Activated T-helper 2 cell treated with anti-CD3 and anti-CD28 coated beads, Interferon-gamma antibody, Interleukin-2, Interleukin-4, amounts not matched to agents 10 μg/mL and 5 μg/mL and 100 μg/mL, durations not matched to agents 14 hours and 24 hours and 36 hours (primary cell): Measurements from ENCODE around the gene ARG2. TPM values are rescaled to one million over a fixed set of nuclear protein-coding genes. Genes with fewer than 3 reads are reported as not detected.
"Not testable (repeated sequence)": the region's sequence is repeated elsewhere in the genome, so short reads cannot be mapped to it uniquely, and the experiment has no call there.

ENCODE experiments used
- DNase-seq: peaks from one replicate; pipeline ENCODE4 v3.0.0; 2021; ENCODE audit warnings: low spot score
- H3K27ac Mint-ChIP-seq: one replicate; pipeline ENCODE4 v1.8.0; 2021; ENCODE audit warnings: mixed read lengths
- H3K27me3 Mint-ChIP-seq: one replicate; pipeline ENCODE4 v1.8.0; 2021; ENCODE audit warnings: low read depth, mixed read lengths
- H3K36me3 Mint-ChIP-seq: one replicate; pipeline ENCODE4 v1.8.0; 2021; ENCODE audit warnings: low read depth, mixed read lengths
- H3K4me1 Mint-ChIP-seq: one replicate; pipeline ENCODE4 v1.8.0; 2021; ENCODE audit warnings: low read depth, mixed read lengths
- H3K4me3 Mint-ChIP-seq: one replicate; pipeline ENCODE4 v1.8.0; 2021; ENCODE audit warnings: low read depth, mild to moderate bottlenecking, moderate library complexity, mixed read lengths
- H3K9me3 Mint-ChIP-seq: one replicate; pipeline ENCODE4 v1.8.0; 2021; ENCODE audit warnings: mixed read lengths
- intact Hi-C: fragments of 100-400 bp; cut with micrococcal nuclease; formaldehyde crosslinking; loops from one replicate; pipeline ENCODE4 v1.15.1; 2023
- total RNA-seq: library from RNA; stranded (reverse); gene quantifications from 2 replicates; pipeline ENCODE4 v1.2.3, GENCODE V29; 2022

Gene ARG2
- total RNA-seq, 1 donor from 2014 or later = 19.2 TPM

DNA sequence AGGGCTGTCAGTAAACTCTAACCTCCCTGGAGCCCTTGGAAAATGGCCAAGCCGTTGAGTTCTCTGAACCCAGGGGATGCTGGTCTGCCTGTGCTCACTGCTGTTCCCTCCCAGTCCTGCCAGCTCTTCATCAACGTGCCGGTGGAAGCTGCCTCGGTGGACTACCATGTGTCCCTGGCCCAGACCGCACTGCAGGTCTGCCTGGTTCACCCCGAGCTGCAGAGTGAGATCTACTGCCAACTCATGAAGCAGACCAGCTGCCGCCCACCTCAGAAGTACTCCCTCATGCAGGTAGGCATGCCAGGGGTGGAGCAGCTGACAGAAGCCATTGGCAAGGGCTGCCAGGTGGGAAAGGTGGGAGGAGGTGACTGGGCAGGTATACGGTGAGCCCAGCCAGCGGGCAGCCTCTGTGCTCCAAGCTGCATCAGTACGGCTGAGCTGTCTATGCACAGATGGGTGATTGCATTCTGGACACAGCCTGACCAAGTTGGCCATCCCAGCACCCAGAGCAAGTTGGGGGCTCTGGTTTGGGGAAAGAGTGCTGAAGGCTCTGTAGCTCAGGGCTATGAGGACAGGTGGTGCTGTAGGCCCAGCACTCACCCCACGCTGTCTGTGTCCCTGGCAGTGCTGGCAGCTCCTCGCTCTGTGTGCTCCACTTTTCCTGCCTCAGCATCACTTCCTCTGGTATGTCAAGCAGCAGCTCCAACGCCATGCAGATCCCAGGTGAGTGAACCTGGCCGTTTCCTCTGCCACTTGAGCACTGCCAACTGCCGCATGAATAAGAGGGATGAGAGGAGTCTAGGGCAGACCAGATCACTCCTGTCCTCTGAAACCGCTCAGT lies 41.6 kb upstream of the ARG2 start:
- no peak overlapping the region for H3K4me3 Mint-ChIP-seq
- DNase-seq = no peak
- H3K27ac Mint-ChIP-seq = no peak overlapping the region
- peaks cover 3% of the 10 kb centered on the region for H3K4me1 Mint-ChIP-seq
- H3K36me3 Mint-ChIP-seq = no peaks in the 10 kb centered on the region
- intact Hi-C loops = no loop called here
- no peaks in the 10 kb centered on the region for H3K9me3 Mint-ChIP-seq
- H3K27me3 Mint-ChIP-seq = no peaks in the 10 kb centered on the region

DNA sequence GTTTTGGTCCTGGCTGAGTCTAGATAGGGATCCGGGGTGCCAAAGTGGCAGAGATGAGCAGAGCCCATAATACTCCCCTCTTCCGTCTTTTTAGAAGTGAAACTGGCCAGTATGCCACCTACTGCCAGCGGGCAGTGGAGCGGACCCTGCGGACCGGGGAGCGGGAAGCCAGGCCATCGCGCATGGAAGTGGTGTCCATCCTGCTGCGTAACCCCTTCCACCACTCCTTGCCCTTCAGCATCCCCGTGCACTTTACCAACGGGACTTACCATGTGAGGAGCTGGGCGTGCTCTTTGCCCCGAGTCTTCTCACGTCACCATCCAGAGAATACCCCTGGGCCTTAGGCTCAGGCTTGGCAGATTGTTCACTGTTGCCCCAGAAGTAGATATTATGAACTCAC lies 40.7 kb upstream of the ARG2 start:
- H3K27me3 Mint-ChIP-seq = no peaks in the 10 kb centered on the region
- DNase-seq = no peak
- H3K27ac Mint-ChIP-seq = no peak overlapping the region
- no peak overlapping the region for H3K4me3 Mint-ChIP-seq
- H3K4me1 Mint-ChIP-seq = peaks cover 3% of the 10 kb centered on the region
- H3K36me3 Mint-ChIP-seq = no peaks in the 10 kb centered on the region
- H3K9me3 Mint-ChIP-seq = no peaks in the 10 kb centered on the region
- intact Hi-C loops = no loop called here

DNA sequence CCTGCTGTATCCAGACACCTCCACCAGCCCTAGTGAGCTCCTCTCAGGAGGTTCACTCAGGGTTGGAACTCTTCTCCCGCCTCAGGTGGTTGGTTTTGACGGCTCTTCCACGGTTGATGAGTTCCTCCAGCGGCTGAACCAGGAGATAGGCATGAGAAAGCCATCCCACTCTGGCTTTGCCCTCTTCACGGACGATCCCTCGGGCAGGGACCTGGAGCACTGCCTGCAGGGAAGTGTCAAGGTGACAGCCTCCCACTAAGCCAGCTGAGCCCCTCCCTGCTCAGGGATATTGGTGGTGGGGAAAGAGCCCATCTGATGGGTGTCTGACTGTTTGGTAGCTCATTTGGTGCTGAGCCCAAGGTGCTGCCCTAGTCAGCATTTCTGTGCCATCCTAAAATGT lies 40.1 kb upstream of the ARG2 start:
- Mint-ChIP-seq H3K4me1 (peaks cover 3% of the 10 kb centered on the region), H3K36me3 (no peaks in the 10 kb centered on the region), H3K9me3 (no peaks in the 10 kb centered on the region), H3K27ac (no peak overlapping the region), H3K27me3 (no peaks in the 10 kb centered on the region), H3K4me3 (no peak overlapping the region)
- DNase-seq = no peak
- intact Hi-C loops = no loop called here

DNA sequence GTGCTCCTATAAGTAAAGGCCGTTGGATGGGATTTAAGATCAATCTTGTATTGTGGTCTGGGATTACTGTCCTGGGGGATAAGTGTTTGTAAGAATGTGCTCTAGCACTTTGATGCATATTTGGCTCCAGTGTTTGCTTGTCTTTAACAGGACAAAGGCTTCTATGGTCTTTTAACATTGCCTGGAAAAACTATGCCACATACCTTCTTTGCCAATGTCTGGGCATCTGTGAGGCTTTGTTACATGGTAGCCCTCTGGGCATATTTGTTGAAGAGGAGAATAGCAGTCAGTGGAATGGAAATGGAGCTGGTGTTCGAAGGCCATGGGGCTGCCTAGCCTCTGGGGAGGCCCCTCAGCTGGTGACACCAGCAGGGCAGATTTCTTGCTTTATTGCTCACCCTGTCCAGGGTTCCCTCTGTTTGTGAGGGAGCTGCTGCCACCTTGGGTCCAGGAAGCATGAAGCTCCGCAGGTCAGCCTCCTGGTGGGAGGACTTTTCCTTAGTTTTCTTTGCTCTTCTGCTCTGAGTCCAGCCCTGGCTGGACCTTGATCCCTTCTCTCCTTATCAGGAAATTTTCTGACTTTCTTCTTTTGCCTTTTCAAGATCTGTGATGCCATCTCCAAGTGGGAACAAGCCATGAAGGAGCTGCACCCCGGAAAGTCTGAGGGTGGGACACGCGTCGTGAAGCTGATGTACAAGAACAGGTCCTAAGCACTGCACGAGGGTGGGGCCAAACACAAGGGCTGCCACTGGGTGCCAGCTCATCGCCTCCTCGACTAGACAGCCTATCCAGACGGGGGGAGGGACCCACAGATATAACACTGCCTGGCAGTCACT lies 39.2 kb upstream of the ARG2 start:
- no peaks in the 10 kb centered on the region for H3K36me3 Mint-ChIP-seq
- intact Hi-C loops = no loop called here
- no peak overlapping the region for H3K4me3 Mint-ChIP-seq
- no peaks in the 10 kb centered on the region for H3K27me3 Mint-ChIP-seq
- H3K4me1 Mint-ChIP-seq = peaks cover 3% of the 10 kb centered on the region
- H3K9me3 Mint-ChIP-seq = no peaks in the 10 kb centered on the region
- no peak overlapping the region for H3K27ac Mint-ChIP-seq
- no peak for DNase-seq

DNA sequence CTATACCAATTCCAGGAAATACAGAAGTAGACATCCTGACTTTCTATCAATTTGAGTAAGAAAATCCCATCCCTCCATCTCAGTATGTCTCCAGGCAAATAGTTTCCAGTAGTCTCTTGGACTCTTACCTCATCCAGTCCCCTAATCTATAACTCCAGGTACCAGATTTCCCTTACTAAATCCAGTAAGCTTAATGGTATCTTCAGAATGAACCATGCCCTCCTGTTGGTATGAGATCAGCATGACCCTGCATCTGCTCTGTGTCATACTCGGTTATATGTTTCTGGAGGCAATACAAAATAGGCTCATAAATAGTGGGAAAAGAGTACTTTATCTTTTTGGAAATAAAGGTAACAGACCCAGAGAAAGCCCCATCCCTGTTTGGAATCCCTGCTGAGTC lies 38.1 kb upstream of the ARG2 start:
- Mint-ChIP-seq H3K4me3 (no peak overlapping the region), H3K4me1 (peaks cover 3% of the 10 kb centered on the region), H3K36me3 (no peaks in the 10 kb centered on the region), H3K9me3 (no peaks in the 10 kb centered on the region), H3K27me3 (no peaks in the 10 kb centered on the region), H3K27ac (no peak overlapping the region)
- DNase-seq = no peak
- intact Hi-C loops = no loop called here

DNA sequence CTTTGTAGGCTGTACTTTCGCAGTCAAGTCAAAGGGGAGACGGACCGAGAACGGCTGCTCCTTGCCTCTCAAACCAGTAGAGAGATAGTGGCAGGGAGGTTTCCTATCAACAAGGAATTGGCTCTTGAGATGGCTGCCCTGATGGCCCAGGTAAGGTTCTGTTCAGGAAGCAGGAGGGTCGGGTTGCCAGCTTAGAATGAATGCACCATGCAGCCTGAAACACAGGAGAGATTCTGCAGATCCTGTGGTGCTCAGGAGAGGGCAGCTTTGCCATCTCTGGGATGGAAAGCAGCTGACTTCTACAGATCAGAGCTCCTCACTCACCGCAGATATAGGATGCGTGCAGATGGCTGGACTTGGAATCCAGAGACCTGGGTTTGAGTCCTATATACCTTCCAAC lies 37.7 kb upstream of the ARG2 start:
- Mint-ChIP-seq H3K9me3 (no peaks in the 10 kb centered on the region), H3K4me3 (no peak overlapping the region), H3K27me3 (no peaks in the 10 kb centered on the region), H3K4me1 (peaks cover 3% of the 10 kb centered on the region), H3K27ac (no peak overlapping the region), H3K36me3 (no peaks in the 10 kb centered on the region)
- DNase-seq = no peak
- intact Hi-C loops = no loop called here

DNA sequence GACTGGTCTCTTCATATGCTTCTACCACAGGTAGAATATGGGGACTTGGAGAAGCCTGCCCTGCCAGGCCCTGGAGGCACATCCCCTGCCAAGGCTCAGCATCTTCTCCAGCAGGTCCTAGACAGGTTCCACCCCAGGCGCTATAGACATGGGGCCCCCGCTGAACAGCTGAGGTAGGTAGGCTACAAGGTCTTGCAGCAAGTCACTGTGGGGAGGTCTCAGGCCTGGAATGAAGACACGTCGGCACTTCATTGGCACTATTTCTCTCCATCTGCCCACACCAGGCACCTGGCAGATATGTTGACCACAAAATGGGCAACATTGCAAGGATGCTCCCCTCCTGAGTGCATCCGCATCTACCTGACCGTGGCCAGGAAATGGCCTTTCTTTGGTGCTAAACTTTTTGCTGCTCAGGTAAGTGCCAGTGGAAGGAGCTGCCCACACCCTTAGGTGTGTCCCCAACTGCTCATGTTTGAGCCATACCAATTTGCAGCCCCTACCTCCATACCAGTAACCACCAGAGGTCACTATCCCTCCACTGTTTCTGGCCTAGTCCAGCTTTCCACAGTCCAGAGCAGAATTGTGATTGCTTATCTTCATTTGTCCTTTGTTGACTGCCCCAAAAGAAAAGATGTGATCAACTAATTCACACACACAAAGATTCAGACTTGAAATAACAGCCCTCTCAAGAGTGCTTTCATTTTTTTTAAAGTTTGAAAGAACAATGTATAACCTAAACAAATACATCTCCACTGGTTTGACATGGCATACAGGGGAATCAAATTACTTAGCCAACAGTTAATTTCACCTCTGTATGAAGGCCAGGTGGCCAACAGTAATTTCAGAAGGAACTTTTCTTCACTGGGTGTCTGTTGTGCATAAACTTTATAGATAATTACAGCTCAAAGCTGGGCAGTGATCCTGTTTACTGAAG lies 35.7 kb upstream of the ARG2 start:
- H3K4me1 Mint-ChIP-seq = peaks cover 3% of the 10 kb centered on the region
- DNase-seq = no peak
- H3K4me3 Mint-ChIP-seq = no peak overlapping the region
- H3K27ac Mint-ChIP-seq = no peak overlapping the region
- H3K36me3 Mint-ChIP-seq = peaks cover 10% of the 10 kb centered on the region
- H3K9me3 Mint-ChIP-seq = no peaks in the 10 kb centered on the region
- H3K27me3 Mint-ChIP-seq = no peaks in the 10 kb centered on the region
- intact Hi-C loops = loop anchor here (1.0 kb wide), 1 partner anchor 120 kb away; no protein-coding TSS in a partner anchor

DNA sequence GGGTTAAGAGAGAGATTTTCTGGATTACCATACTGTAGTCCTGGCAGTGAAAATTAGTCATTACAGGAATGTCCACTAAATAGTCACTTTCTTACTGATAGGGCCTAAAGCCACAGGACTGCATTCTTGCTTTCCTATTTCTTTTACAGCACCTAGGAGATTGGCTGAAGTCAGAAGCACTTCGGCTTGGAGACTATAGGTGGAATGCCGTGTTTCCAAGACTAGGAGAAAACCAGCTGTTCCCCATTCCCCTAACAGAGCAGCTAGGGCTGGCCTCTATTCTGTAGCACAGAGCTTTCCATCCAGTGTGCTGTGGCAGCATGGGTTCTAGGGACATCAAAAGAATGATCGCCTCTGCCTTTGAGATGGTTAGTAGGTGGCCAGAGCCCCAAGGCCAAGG lies 34.7 kb upstream of the ARG2 start:
- DNase-seq = no peak
- Mint-ChIP-seq H3K27ac (no peak overlapping the region), H3K27me3 (no peaks in the 10 kb centered on the region), H3K4me3 (no peak overlapping the region), H3K4me1 (peaks cover 3% of the 10 kb centered on the region), H3K36me3 (peaks cover 12% of the 10 kb centered on the region), H3K9me3 (no peaks in the 10 kb centered on the region)
- intact Hi-C loops = loop anchor here (1.0 kb wide), 1 partner anchor 119 kb away; no protein-coding TSS in a partner anchor

DNA sequence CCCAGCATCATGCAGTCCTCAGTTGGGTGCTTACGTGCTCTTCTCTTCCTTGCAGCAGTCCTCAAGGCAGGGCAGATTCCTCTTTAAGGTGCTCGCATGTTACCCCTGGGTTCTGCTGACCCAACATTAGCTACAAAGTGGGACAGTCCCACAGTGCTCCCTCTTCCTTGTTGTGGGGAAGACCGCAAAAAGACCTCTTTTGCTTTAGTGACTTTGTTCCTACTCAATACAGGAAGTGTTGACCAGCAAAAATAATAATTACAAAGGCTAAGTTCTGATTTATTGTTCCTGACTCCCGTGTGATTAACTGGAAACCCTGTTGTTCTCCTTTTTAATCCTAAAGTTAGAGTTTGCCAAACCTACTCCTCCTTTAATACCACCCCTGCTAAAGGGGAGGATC lies 33.4 kb upstream of the ARG2 start:
- DNase-seq = no peak
- H3K36me3 Mint-ChIP-seq = peaks cover 17% of the 10 kb centered on the region
- intact Hi-C loops = no loop called here
- no peak overlapping the region for H3K4me3 Mint-ChIP-seq
- H3K27me3 Mint-ChIP-seq = no peaks in the 10 kb centered on the region
- H3K27ac Mint-ChIP-seq = no peak overlapping the region
- H3K9me3 Mint-ChIP-seq = no peaks in the 10 kb centered on the region
- peaks cover 3% of the 10 kb centered on the region for H3K4me1 Mint-ChIP-seq

DNA sequence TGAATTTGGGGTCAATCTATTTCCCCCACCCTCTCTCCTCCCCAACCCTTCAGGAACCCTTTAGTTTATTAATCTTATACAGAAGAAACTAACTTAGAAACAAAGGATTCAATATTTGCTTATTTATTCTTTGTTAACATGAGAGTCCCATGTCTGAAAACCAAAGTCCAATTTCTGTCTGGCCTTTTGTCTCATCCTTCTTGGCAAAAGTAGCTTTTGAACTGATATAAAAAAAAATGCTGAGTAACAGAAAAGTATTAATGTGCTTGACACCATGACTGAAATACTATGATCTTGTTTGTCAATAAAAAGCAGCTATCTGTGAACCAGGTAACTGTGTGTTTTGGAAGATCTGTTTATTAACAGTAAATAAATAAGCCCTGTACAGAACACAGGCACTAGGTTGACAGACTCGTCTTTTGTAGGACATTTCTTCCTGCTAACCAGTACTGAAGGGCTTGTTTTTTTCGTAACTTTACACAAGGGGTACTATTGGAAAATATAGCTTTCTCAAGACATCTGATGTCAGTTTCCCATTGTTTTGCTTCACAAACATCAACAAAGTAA lies 30.4 kb upstream of the ARG2 start:
- H3K9me3 Mint-ChIP-seq = no peaks in the 10 kb centered on the region
- no peak overlapping the region for H3K4me3 Mint-ChIP-seq
- intact Hi-C loops = no loop called here
- H3K27ac Mint-ChIP-seq = no peak overlapping the region
- no peaks in the 10 kb centered on the region for H3K4me1 Mint-ChIP-seq
- H3K36me3 Mint-ChIP-seq = peaks cover 27% of the 10 kb centered on the region
- H3K27me3 Mint-ChIP-seq = no peaks in the 10 kb centered on the region
- no peak for DNase-seq

DNA sequence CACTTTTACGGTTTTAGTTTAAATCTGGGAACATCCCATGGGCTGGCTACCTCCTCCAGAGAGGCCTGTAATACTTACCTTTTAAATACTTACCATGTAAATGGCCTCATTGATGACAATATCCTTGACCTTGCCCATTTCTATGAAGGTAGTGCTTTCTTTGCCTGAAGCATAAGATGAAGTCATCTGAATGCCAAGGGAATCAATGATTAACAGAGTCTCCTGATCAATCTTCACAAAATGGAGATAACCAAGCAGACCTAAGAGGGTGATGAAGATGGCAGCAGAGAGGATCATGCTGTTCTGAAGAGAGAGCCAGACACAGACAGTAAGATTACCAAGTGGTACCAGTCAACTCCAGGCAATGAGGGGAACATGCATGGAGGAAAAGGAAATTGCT lies 26.1 kb upstream of the ARG2 start:
- peaks cover 32% of the 10 kb centered on the region for H3K36me3 Mint-ChIP-seq
- DNase-seq, H3K4me1 Mint-ChIP-seq, H3K4me3 Mint-ChIP-seq, H3K27me3 Mint-ChIP-seq, intact Hi-C loops, H3K9me3 Mint-ChIP-seq, H3K27ac Mint-ChIP-seq: not testable (repeated sequence)

DNA sequence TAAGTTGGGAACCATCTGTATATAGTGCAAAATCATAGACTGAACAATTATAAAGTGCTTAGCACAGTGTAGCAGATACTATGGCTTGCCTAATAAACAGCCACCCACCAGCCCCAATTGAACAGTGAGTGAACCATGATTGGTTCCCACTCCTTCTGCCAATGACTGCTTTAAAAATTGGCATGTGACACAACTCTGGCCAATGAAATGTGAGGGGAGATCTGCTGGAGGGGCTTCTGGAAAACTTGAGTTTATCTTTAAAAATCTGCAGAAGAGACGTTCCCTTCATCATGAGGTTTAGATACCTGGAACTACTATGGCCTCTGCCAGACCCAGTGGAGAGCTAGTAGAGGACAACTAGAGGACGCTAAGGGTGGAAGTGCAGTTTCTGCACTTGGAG lies 24.3 kb upstream of the ARG2 start:
- Mint-ChIP-seq H3K4me3 (no peak overlapping the region), H3K4me1 (peaks cover 16% of the 10 kb centered on the region), H3K27ac (no peak overlapping the region), H3K27me3 (no peaks in the 10 kb centered on the region), H3K9me3 (no peaks in the 10 kb centered on the region), H3K36me3 (peaks cover 26% of the 10 kb centered on the region)
- intact Hi-C loops = no loop called here
- no peak for DNase-seq
